Measurements from ENCODE around the gene SPRED2. TPM values are rescaled to one million over a fixed set of nuclear protein-coding genes. Genes with fewer than 3 reads are reported as not detected.

Gene SPRED2
- total RNA-seq, 1 donor from 2014 or later: 56.9 TPM

GRCh38 chr2:65369574-65369973 lies 62.8 kb downstream of the SPRED2 start:
- H3K4me3 ChIP-seq: no peak overlapping the region
- no peak for DNase-seq
- TF ChIP-seq CTCF (IDR thresholded peaks at IDR 0.05): no peak
- no peak for ATAC-seq
- H3K4me1 ChIP-seq: peaks cover 33% of the 10 kb centered on the region
- H3K9me3 ChIP-seq: no peaks in the 10 kb centered on the region
- H3K36me3 ChIP-seq: no peaks in the 10 kb centered on the region
- intact Hi-C loops (cut with DNase I): no loop called here
- no peaks in the 10 kb centered on the region for H3K27me3 ChIP-seq
- H3K27ac ChIP-seq: no peak overlapping the region

- Histone ChIP-seq H3K9me3 (no peaks in the 10 kb centered on the region), H3K4me3 (no peak overlapping the region), H3K27me3 (no peaks in the 10 kb centered on the region), H3K36me3 (no peaks in the 10 kb centered on the region), H3K27ac (no peak overlapping the region), H3K4me1 (peaks cover 33% of the 10 kb centered on the region)
- intact Hi-C loops (cut with DNase I): no loop called here
- DNase-seq (no peak), ATAC-seq (no peak)
- no peak for TF ChIP-seq CTCF (IDR thresholded peaks at IDR 0.05)
Measured at GRCh38 chr2:65368468-65368867, 63.9 kb downstream of the SPRED2 start.

GRCh38 chr2:65367524-65367923 lies 64.9 kb downstream of the SPRED2 start:
- no peak overlapping the region for H3K4me3 ChIP-seq
- ATAC-seq (peak; percentile 67), DNase-seq (no peak)
- H3K9me3 ChIP-seq: no peaks in the 10 kb centered on the region
- no peaks in the 10 kb centered on the region for H3K27me3 ChIP-seq
- peaks cover 33% of the 10 kb centered on the region for H3K4me1 ChIP-seq
- TF ChIP-seq CTCF (IDR thresholded peaks at IDR 0.05): no peak
- H3K36me3 ChIP-seq: no peaks in the 10 kb centered on the region
- intact Hi-C loops (cut with DNase I): no loop called here
- no peak overlapping the region for H3K27ac ChIP-seq

DNA sequence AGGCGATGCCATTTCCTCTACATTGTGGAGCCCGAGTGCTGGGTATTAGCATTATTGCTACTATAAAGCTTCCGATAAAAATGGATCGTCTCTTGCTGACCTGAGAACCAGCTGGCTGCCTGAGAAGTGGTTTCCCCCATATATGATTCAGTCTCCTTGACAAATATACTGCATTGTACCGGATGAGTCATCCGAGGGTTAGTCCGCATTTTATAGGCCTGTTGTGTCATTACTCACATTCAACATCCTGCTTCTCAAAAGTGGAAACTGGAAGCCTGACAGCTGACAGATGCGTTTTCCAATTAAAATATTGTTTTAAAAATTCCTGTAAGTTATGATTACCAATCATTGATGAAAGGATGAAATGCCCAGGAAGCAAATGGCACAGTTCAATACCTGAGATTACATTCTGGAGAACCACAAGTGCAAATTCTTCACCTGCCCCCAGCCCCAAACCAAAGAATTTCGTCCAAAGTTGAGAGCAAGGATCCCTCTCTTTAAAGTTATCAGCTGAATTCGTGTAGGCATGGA lies 65.7 kb downstream of the SPRED2 start:
- ATAC-seq (peak; percentile 85), DNase-seq (no peak)
- Histone ChIP-seq H3K4me1 (peaks cover 33% of the 10 kb centered on the region), H3K4me3 (no peak overlapping the region), H3K27ac (no peak overlapping the region), H3K9me3 (no peaks in the 10 kb centered on the region), H3K36me3 (no peaks in the 10 kb centered on the region), H3K27me3 (no peaks in the 10 kb centered on the region)
- no peak for TF ChIP-seq CTCF (IDR thresholded peaks at IDR 0.05)
- intact Hi-C loops (cut with DNase I): no loop called here

DNA sequence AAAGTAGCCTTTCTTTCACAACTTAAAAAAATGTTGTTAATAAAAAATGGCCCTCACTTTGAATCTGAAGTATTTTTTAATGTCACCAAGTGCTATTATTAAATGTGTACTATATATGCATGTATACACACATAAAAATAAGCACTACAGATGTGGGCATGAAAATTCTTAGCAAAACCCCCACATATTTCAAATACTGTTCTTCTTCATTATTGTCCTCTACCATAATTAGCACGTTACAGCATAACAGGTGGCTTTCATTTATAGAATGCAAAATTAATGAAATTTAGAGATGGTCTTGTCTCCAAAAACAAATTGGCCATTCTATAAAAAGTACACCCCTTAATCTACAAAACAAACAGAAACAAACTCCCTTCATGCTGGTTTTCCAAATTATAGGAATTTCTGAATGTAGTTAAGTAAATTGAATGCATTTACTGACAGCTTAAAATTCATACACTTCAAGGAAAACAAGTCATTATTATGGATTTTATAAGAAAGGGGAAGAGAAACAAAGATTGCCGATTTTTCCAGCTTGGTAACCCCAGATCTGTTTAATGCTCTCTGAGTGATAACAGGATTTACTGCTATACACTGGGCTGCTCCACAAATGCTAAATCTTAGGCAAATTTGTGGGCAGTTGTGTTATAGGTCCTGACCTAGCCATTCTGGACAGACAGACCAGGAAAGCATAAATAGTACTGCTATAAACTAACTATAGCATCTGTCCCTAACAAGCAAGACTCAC lies 67.2 kb downstream of the SPRED2 start:
- ATAC-seq (no peak), DNase-seq (no peak)
- no peak for TF ChIP-seq CTCF (IDR thresholded peaks at IDR 0.05)
- no peaks in the 10 kb centered on the region for H3K27me3 ChIP-seq
- no peak overlapping the region for H3K27ac ChIP-seq
- intact Hi-C loops (cut with DNase I): no loop called here
- H3K36me3 ChIP-seq: no peaks in the 10 kb centered on the region
- H3K9me3 ChIP-seq: no peaks in the 10 kb centered on the region
- H3K4me3 ChIP-seq: no peak overlapping the region
- peaks cover 23% of the 10 kb centered on the region for H3K4me1 ChIP-seq

All from upper lobe of right lung (tissue), 1 donor.